Measurements from ENCODE around the gene ERI3. TPM values are rescaled to one million over a fixed set of nuclear protein-coding genes. Genes with fewer than 3 reads are reported as not detected.

ERI3 gene
- total RNA-seq, 1 experiment from 2014 or later: 74.2 TPM

- no TSS peak for BruUV-seq (replicated peaks)
- no peak overlapping the region for H3K27ac ChIP-seq (ENCODE audit: low read depth, low read length)
- H3K4me2 ChIP-seq (ENCODE audit: low read length): no peak overlapping the region
- H3K79me2 ChIP-seq (ENCODE audit: insufficient read depth, low read length): peaks cover 58% of the 10 kb centered on the region
- no peak for DNase-seq (ENCODE audit: low read depth, low spot score)
- H3K36me3 ChIP-seq (ENCODE audit: control insufficient read depth in 1 of 2, insufficient read depth in 2 of 2, low read length in 2 of 2): 0 out of 4 replicates have a peak, but pooled peaks cover 0 to 2% of the 10 kb centered on the region in 2 experiments
- no peaks in the 10 kb centered on the region for H3K27me3 ChIP-seq (ENCODE audit: insufficient read depth, low read length)
- no peak for ATAC-seq
- no peak overlapping the region for H3K9ac ChIP-seq (ENCODE audit: low read length)
- no peaks in the 10 kb centered on the region for H3K9me3 ChIP-seq (ENCODE audit: control insufficient read depth in 1 of 2, insufficient read depth in 1 of 2, low read depth in 1 of 2, low read length in 2 of 2)
- ChIA-PET POLR2A (no interaction called here), CTCF (no interaction called here), RAD21 (ENCODE audit: low non-redundant PET in 1 of 2, low total read pairs in 2 of 2, uncharacterized antibody in 2 of 2, unreplicated experiment in 2 of 2) (no interaction called here)
- no peak overlapping the region for H3K4me3 ChIP-seq (replicated peaks in 1 of 2; ENCODE audit: low read depth in 1 of 2, low read length in 2 of 2)
- no peak for TF ChIP-seq SRF (IDR thresholded peaks at IDR 0.05; ENCODE audit: low read depth)
- no peak for TF ChIP-seq POLR2A (IDR thresholded peaks at IDR 0.05; ENCODE audit: borderline replicate concordance, extremely low read depth, insufficient read depth, insufficient read length)
- no peak for TF ChIP-seq EZH2phosphoT487 (IDR thresholded peaks at IDR 0.05; ENCODE audit: borderline replicate concordance)
- no peak for TF ChIP-seq ZNF274 (IDR thresholded peaks at IDR 0.05; ENCODE audit: low read depth, low read length)
- TF ChIP-seq REST (IDR thresholded peaks at IDR 0.05; ENCODE audit: low read depth): no peak
- no peak for TF ChIP-seq SIN3A (IDR thresholded peaks at IDR 0.05; ENCODE audit: low read depth)
- TF ChIP-seq CTCF (IDR thresholded peaks at IDR 0.05 in 2 of 3, conservative IDR thresholded peaks at IDR 0.05 in 1 of 3; ENCODE audit: borderline replicate concordance in 1 of 3, insufficient read depth in 1 of 3, low read depth in 2 of 3, low read length in 2 of 3): no peak
- TF ChIP-seq, protein P1, sequence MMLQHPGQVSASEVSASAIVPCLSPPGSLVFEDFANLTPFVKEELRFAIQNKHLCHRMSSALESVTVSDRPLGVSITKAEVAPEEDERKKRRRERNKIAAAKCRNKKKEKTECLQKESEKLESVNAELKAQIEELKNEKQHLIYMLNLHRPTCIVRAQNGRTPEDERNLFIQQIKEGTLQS (IDR thresholded peaks at IDR 0.05): no peak
- no peak for TF ChIP-seq JUND (IDR thresholded peaks at IDR 0.05)
- TF ChIP-seq ELF1 (IDR thresholded peaks at IDR 0.05; ENCODE audit: borderline replicate concordance, low read depth): no peak
- H3K4me1 ChIP-seq (ENCODE audit: control insufficient read depth in 1 of 2, insufficient read depth in 2 of 2, low read length in 2 of 2): no peaks in the 10 kb centered on the region
- H2AFZ ChIP-seq (ENCODE audit: low read depth, low read length, poor library complexity, severe bottlenecking): no peak overlapping the region
- intact Hi-C loops (cut with micrococcal nuclease): no loop called here
- H4K20me1 ChIP-seq (ENCODE audit: insufficient read depth): no peaks in the 10 kb centered on the region; the same call in 1 of the 2 replicates
- H3K9me2 ChIP-seq (ENCODE audit: insufficient read depth): no peaks in the 10 kb centered on the region
These were observed 8.9 kb downstream of the ERI3 start for GRCh38 chr1:44346184-44346583.

Measured in HCT116 (cell line).